A549 (cell line): ENCODE results near the gene PLEKHA5. TPM values are rescaled to one million over a fixed set of nuclear protein-coding genes. Genes with fewer than 3 reads are reported as not detected.
A peak's percentile ranks its signal among the peaks of the same experiment; 100 is the strongest.

Experiments used
- ATAC-seq, 2 experiments: fragments of 200-7000 bp in 1 of 2; fragments of >200 bp in 1 of 2; cut with Nextera tagmentation in 1 of 2; cut with Tn5 transposase in 1 of 2; 3 replicates each; pipeline versions ENCODE4 v1.8.0 to v1.9.1; 2018 to 2020; ENCODE audit warnings: mild to moderate bottlenecking in 1 of 2, moderate library complexity in 1 of 2
- CTCF ChIA-PET: fragments of 300-600 bp; sonication (Branson Sonifier 250); formaldehyde crosslinking; extraction: SDS; loops from one replicate; lab custom pipeline; 2021; ENCODE audit warnings: antibody characterized with exemption, inconsistent platforms; lab: Yijun Ruan, JAX
- POLR2A ChIA-PET: fragments of 350-600 bp; formaldehyde crosslinking; extraction: SDS; loops from one replicate; lab custom pipeline; 2021; ENCODE audit warnings: antibody characterized with exemption, inconsistent platforms; lab: Yijun Ruan, JAX
- DNase-seq, 2 experiments: peaks; one replicate each; pipeline versions ENCODE4 v3.0.0 to v3.0.0-alpha.2; 2011 to 2016; ENCODE audit warnings: low read depth in 1 of 2, low spot score in 1 of 2
- FAIRE-seq: peaks from 2 replicates; lab custom pipeline; 2011; peaks lifted over from hg19 to GRCh38; lab: Jason Lieb, UNC
- H3K27ac ChIP-seq, 2 experiments: fragments of >200 bp; sonication (Bioruptor Twin); formaldehyde crosslinking; 3 replicates each; pipeline ENCODE4 v1.5.1; 2016 to 2017
- H3K4me1 ChIP-seq: fragments of >200 bp; sonication (Bioruptor Twin); formaldehyde crosslinking; 3 replicates; pipeline ENCODE4 v1.6.1; 2016
- H3K4me2 ChIP-seq: fragments of >200 bp; sonication (Bioruptor Twin); formaldehyde crosslinking; 3 replicates; pipeline ENCODE4 v1.6.1; 2016
- H3K4me3 ChIP-seq: fragments of >200 bp; sonication (Bioruptor Twin); formaldehyde crosslinking; 3 replicates; pipeline ENCODE4 v1.5.1; 2016
- H3K9me3 ChIP-seq: fragments of >200 bp; sonication (Bioruptor Twin); formaldehyde crosslinking; 3 replicates; pipeline ENCODE4 v1.6.1; 2016
- ATOH8 ChIP-seq: fragments of 250-450 bp; sonication (Bioruptor Pico); IDR thresholded peaks from 2 replicates; pipeline ENCODE4 v1.5.0; 2020; ENCODE audit warnings: low read depth, mild to moderate bottlenecking, moderate library complexity
- BHLHE40 ChIP-seq: IDR thresholded peaks from 2 replicates; pipeline ENCODE4 v1.6.1; 2012; ENCODE audit warnings: low read depth, low read length, inconsistent platforms
- CBX2 ChIP-seq: fragments of 200-600 bp; sonication (generic); IDR thresholded peaks from 2 replicates; pipeline ENCODE4 v1.6.1; 2016; ENCODE audit warnings: low read depth, mild to moderate bottlenecking, borderline replicate concordance
- CBX8 ChIP-seq: fragments of 200-600 bp; sonication (generic); IDR thresholded peaks from 2 replicates; pipeline ENCODE4 v1.6.1; 2016
- CHD2 ChIP-seq: fragments of 150-350 bp; IDR thresholded peaks from 2 replicates; pipeline ENCODE4 v1.6.1; 2014; ENCODE audit warnings: low read length; ENCODE audit not compliant: partially characterized antibody
- CHD4 ChIP-seq: fragments of 200-600 bp; sonication (generic); IDR thresholded peaks from 2 replicates; pipeline ENCODE4 v1.6.1; 2016; ENCODE audit warnings: antibody characterized with exemption, mild to moderate bottlenecking, borderline replicate concordance
- EP300 ChIP-seq, 2 experiments: fragments of >200 bp; sonication (Bioruptor Twin); formaldehyde crosslinking; IDR thresholded peaks; 2 replicates in 1 of 2; 3 replicates in 1 of 2; pipeline ENCODE4 v1.6.1; 2016 to 2017
- ESRRA ChIP-seq: fragments of 150-350 bp; IDR thresholded peaks from 2 replicates; pipeline ENCODE4 v1.6.1; 2014; ENCODE audit warnings: mild to moderate bottlenecking, low read length, borderline replicate concordance
- FOSB ChIP-seq: fragments of 250-450 bp; sonication (Bioruptor Pico); IDR thresholded peaks from 2 replicates; pipeline ENCODE4 v1.5.0; 2020; ENCODE audit warnings: mild to moderate bottlenecking, moderate library complexity
- HES2 ChIP-seq: fragments of >200 bp; sonication (Bioruptor Twin); formaldehyde crosslinking; IDR thresholded peaks from 2 replicates; pipeline ENCODE4 v1.6.1; 2016
- HEYL ChIP-seq: fragments of 250-450 bp; sonication (Bioruptor Pico); IDR thresholded peaks from 2 replicates; pipeline ENCODE4 v1.8.0; 2021; ENCODE audit warnings: mild to moderate bottlenecking, moderate library complexity
- HMGXB4 ChIP-seq: fragments of 250-450 bp; sonication (Bioruptor Pico); IDR thresholded peaks from 2 replicates; pipeline ENCODE4 v1.5.0; 2021; ENCODE audit warnings: mild to moderate bottlenecking, moderate library complexity, borderline replicate concordance
- HOXB5 ChIP-seq: fragments of 250-450 bp; sonication (Bioruptor Pico); IDR thresholded peaks from 2 replicates; pipeline ENCODE4 v1.5.0; 2020; ENCODE audit warnings: mild to moderate bottlenecking, moderate library complexity
- KDM1A ChIP-seq: fragments of 200-600 bp; sonication (generic); IDR thresholded peaks from 2 replicates; pipeline ENCODE4 v1.6.1; 2016; ENCODE audit warnings: low read depth, mild to moderate bottlenecking
- KDM5A ChIP-seq: fragments of 200-600 bp; sonication (generic); IDR thresholded peaks from 2 replicates; pipeline ENCODE4 v1.6.1; 2016; ENCODE audit warnings: antibody characterized with exemption, mild to moderate bottlenecking
- MYC ChIP-seq: IDR thresholded peaks from 2 replicates; pipeline ENCODE4 v1.6.1; 2012; ENCODE audit warnings: mild to moderate bottlenecking, inconsistent platforms, low read length, improper control_type of control experiment, borderline replicate concordance
- NPAS2 ChIP-seq: fragments of 250-450 bp; sonication (Bioruptor Pico); IDR thresholded peaks from 2 replicates; pipeline ENCODE4 v1.8.0; 2022; ENCODE audit warnings: mild to moderate bottlenecking, moderate library complexity, borderline replicate concordance
- NR3C1 ChIP-seq: fragments of >200 bp; sonication (Bioruptor Twin); formaldehyde crosslinking; IDR thresholded peaks from 3 replicates; pipeline ENCODE4 v1.6.1; 2017
- POLR2A ChIP-seq: IDR thresholded peaks from 2 replicates; pipeline ENCODE4 v1.6.1; 2012; ENCODE audit warnings: mild to moderate bottlenecking, low read length
- POLR2AphosphoS2 ChIP-seq: conservative IDR thresholded peaks from 2 replicates; pipeline ENCODE4 v1.6.1; 2012; ENCODE audit warnings: low read length, improper control_type of control experiment, inconsistent platforms
- RARB ChIP-seq: fragments of 250-450 bp; sonication (Bioruptor Pico); IDR thresholded peaks from 2 replicates; pipeline ENCODE4 v1.8.0; 2021; ENCODE audit warnings: mild to moderate bottlenecking, moderate library complexity
- RCOR1 ChIP-seq: fragments of 150-350 bp; IDR thresholded peaks from 2 replicates; pipeline ENCODE4 v1.6.1; 2014; ENCODE audit warnings: antibody characterized with exemption, low read length, low read depth
- SMC3 ChIP-seq: fragments of >200 bp; sonication (Bioruptor Twin); formaldehyde crosslinking; IDR thresholded peaks from 3 replicates; pipeline ENCODE4 v1.6.1; 2018; ENCODE audit warnings: inconsistent platforms
- ZC3H11A ChIP-seq: fragments of 450-650 bp; IDR thresholded peaks from 2 replicates; pipeline ENCODE4 v1.6.1; 2014; ENCODE audit warnings: antibody characterized with exemption, mild to moderate bottlenecking
- ZNF302 ChIP-seq: fragments of 250-450 bp; sonication (Bioruptor Pico); IDR thresholded peaks from 2 replicates; pipeline ENCODE4 v1.9.0; 2021; ENCODE audit warnings: inconsistent platforms, mild to moderate bottlenecking, moderate library complexity
- WGBS: methylation state at CpG from one replicate; pipeline ENCODE4 v1.1.6; 2017; ENCODE audit errors: missing lambda C conversion rate; 5-methylcytosine and 5-hydroxymethylcytosine counted together
- polyA plus RNA-seq, 4 experiments: library from polyadenylated mRNA; depleted of rRNA in 3 of 4; stranded (reverse); fragments of >200 nt; fragmentation: RNase III in 1 of 4; extraction: RNeasy Plus Mini Kit Qiagen cat#74134 plus additional on column Dnase treatment in 1 of 4; gene quantifications; 2 replicates in 3 of 4; 3 replicates in 1 of 4; pipeline ENCODE4 v1.2.3, GENCODE V29; 2011 to 2017

The PLEKHA5 gene
- polyA plus RNA-seq, 2 of the 4 experiments (the other 2 are of a cell fraction): 7.6 to 13.2 TPM

GRCh38 chr12:19248929-19249602 lies 119.5 kb downstream of the PLEKHA5 start:
- peak in 1 of 2 experiments; percentile 71; a peak in 1 of 6 replicates for ATAC-seq
- WGBS: 62% methylated on average over 3 of the region's 3 CpGs
- H3K27ac ChIP-seq: peak overlapping the region; percentile 23 to 54; a peak in 4 of 6 replicates

DNA sequence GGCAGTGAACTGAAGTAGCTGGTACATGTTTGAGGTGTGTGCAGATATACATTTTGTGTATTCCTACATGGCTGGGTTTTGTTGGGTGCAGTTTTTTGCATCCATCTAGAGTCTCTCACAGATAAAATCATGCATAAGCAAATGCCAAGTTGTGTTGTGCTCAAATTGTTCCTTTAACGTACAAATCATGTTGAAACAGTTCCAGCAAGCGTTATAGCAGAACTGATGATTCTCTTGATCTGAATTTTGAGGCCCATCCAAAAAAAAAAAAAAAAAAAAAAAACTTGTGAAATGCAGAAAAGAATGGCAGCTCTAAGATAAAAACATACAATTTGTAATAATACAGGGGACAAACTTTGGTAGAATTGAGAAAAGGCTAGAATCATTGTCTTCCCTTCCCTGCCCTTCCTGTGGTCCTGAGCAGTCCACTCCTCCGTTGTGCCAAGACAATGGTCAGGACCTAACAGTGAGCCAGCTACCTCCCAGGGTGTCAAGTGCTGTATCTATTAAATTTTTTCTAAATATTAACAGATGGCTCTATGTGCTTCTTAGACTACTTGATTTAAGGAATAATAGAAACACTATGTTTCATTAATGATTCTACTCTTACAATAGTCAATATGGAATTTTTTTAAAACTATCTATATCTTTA lies 122.1 kb downstream of the PLEKHA5 start:
- peaks cover 14% of the 10 kb centered on the region; the same call in 2 of the 3 replicates for H3K4me1 ChIP-seq
- FAIRE-seq: no peak
- H3K27ac ChIP-seq: no peak overlapping the region
- POLR2A ChIA-PET: interaction anchor here (0.6 kb wide), 1 partner anchor 73 kb away, joined by 3 read pairs; no protein-coding TSS in a partner anchor
- TF ChIP-seq POLR2AphosphoS2: no peak
- no peak for TF ChIP-seq ZC3H11A
- TF ChIP-seq FOSB (CRISPR knock-in tag): no peak
- TF ChIP-seq HOXB5: no peak
- no peak for TF ChIP-seq HES2
- TF ChIP-seq ESRRA: no peak
- no peak for TF ChIP-seq NPAS2 (CRISPR knock-in tag)
- no peak for TF ChIP-seq ZNF302 (CRISPR knock-in tag)
- TF ChIP-seq CBX8: no peak
- no peak for TF ChIP-seq ATOH8 (CRISPR knock-in tag)
- no peak for TF ChIP-seq KDM5A
- no peak for TF ChIP-seq KDM1A
- DNase-seq: no peak
- 90% methylated on average over 3 of the region's 3 CpGs for WGBS
- no peaks in the 10 kb centered on the region for H3K9me3 ChIP-seq
- ATAC-seq: no peak
- CTCF ChIA-PET: no interaction called here
- no peak overlapping the region for H3K4me2 ChIP-seq
- no peak overlapping the region for H3K4me3 ChIP-seq

More at GRCh38 chr12:19248929-19249602, 119.5 kb downstream of the PLEKHA5 start:
- ChIA-PET CTCF (no interaction called here), POLR2A (no interaction called here)
- Histone ChIP-seq H3K9me3 (no peaks in the 10 kb centered on the region), H3K4me1 (peaks cover 14% of the 10 kb centered on the region; the same call in 2 of the 3 replicates), H3K4me3 (no peak overlapping the region), H3K4me2 (peak overlapping the region; percentile 27; the same call in 1 of the 3 replicates)
- FAIRE-seq: peak; percentile 43
- peak in 1 of 2 experiments; percentile 30 for DNase-seq
- TF ChIP-seq RCOR1 (no peak), NR3C1 (no peak), POLR2A (no peak), RARB (CRISPR knock-in tag) (no peak), SMC3 (no peak), CHD2 (no peak), CHD4 (no peak), HEYL (no peak), HMGXB4 (CRISPR knock-in tag) (no peak), MYC (no peak), BHLHE40 (no peak), CBX2 (no peak), ESRRA (no peak), EP300 (IDR thresholded peaks at IDR 0.05) (no peak)
